Measurements from ENCODE around the gene KCNJ16.

The KCNJ16 gene

DNA sequence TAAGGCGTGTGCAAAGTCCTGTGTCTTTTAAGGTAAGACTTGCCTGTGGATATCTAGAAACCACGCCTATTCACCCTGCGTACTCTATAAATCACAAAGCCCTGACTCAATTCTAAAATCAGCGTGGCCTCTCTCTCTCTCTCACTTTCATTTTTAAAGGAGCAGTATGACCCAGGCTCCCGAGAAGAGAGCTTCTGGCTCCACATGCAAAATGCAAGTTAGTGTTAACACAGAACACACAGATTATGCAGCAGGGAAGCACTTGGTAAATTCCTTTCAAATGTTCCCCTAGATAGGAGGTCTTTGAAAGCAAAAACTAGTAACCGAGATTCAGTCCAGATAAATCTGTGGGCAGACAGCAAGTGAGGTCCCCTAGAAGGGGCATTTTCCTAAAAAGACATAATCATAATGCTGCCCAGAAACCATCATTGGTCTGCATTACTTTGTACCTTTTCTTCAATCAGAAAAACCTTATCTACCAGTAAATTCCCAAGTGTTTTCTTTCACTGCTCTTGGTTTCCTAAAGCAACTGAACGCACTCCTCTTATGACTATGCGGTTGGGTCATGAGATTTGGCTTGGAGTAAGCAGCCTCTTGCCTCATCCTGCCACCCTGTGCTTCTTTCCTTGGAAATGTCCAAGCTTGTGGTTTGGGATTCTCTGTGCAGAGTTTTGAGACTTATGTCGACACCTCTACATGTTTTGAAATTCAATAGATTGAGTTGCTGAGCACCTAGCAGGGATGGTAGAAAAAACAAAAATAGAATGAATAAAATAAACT lies 62.6 kb downstream of the KCNJ16 start:
- no peak overlapping the region for H3K4me3 ChIP-seq (ENCODE audit: low read length)
- no peaks in the 10 kb centered on the region for H3K27me3 ChIP-seq (ENCODE audit: control insufficient read depth, insufficient read depth, low read length)
- peaks cover 43% of the 10 kb centered on the region for H3K4me1 ChIP-seq (ENCODE audit: control insufficient read depth, insufficient read depth, low read length)
- H3K9ac ChIP-seq (ENCODE audit: low read length), result peak overlapping the region; percentile 46
- H3K9me3 ChIP-seq (ENCODE audit: control insufficient read depth, low read length), result no peaks in the 10 kb centered on the region
- H3K36me3 ChIP-seq (ENCODE audit: control insufficient read depth, insufficient read depth, low read length), result no peaks in the 10 kb centered on the region

DNA sequence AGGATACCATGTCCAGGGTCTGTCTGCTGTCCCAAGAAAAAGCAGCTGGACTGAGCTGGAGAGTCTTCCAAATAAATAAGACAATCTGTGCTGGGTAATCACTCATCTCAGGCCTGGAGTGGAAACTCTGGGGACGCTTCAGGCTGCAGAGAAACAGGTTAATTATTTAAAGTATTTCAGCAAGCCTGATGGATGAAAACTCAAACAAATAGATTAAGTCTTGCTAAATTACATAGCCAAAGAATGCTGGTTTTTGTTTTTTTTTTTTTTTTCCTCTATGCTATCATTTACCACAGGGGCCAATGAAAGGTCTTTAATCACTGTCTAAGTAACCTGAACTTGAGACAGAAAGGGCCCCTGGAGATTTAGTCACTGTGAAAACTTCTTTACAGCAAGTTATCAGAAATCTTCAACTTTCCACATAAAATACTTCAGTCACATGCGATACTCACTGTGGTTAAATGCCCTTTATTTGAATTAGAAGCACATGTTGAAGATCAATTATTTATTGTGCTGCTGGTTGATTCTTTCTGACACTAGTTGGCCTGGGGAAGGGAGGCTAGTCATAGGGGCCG lies 63.4 kb downstream of the KCNJ16 start:
- no peak overlapping the region for H3K4me3 ChIP-seq (ENCODE audit: low read length)
- no peaks in the 10 kb centered on the region for H3K9me3 ChIP-seq (ENCODE audit: control insufficient read depth, low read length)
- H3K9ac ChIP-seq (ENCODE audit: low read length), result peak overlapping the region; percentile 46
- no peaks in the 10 kb centered on the region for H3K36me3 ChIP-seq (ENCODE audit: control insufficient read depth, insufficient read depth, low read length)
- no peaks in the 10 kb centered on the region for H3K27me3 ChIP-seq (ENCODE audit: control insufficient read depth, insufficient read depth, low read length)
- peaks cover 43% of the 10 kb centered on the region for H3K4me1 ChIP-seq (ENCODE audit: control insufficient read depth, insufficient read depth, low read length)

DNA sequence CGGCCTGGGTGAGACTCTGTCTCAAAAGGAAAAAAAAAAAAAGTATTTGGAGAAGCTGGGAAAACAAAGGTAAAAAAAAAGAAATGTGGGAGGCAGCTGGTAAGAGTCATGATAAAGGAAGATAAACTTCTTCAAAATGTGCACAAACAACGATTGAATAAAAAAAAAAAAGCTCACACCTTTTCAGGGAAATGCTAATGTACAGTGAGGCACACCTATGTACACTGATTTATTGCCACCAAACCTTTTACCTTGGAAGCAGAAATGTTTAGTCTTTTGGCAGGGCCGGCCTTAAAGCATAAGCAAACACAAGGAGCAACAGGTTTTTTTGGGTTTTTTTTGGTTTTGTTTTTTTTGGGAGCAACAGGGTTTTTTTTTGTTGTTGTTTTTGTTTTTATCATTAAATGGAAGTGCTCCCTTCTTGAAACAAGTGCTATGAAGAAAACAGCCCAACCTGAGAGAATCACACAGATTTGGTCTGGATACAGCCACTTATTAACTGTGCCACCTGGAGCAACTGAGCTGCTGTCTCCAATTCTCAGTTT lies 64.5 kb downstream of the KCNJ16 start:
- H3K9ac ChIP-seq (ENCODE audit: low read length), result no peak overlapping the region
- H3K36me3 ChIP-seq (ENCODE audit: control insufficient read depth, insufficient read depth, low read length), result no peaks in the 10 kb centered on the region
- H3K4me1 ChIP-seq (ENCODE audit: control insufficient read depth, insufficient read depth, low read length), result peaks cover 43% of the 10 kb centered on the region
- H3K9me3 ChIP-seq (ENCODE audit: control insufficient read depth, low read length), result no peaks in the 10 kb centered on the region
- H3K4me3 ChIP-seq (ENCODE audit: low read length), result no peak overlapping the region
- H3K27me3 ChIP-seq (ENCODE audit: control insufficient read depth, insufficient read depth, low read length), result no peaks in the 10 kb centered on the region

DNA sequence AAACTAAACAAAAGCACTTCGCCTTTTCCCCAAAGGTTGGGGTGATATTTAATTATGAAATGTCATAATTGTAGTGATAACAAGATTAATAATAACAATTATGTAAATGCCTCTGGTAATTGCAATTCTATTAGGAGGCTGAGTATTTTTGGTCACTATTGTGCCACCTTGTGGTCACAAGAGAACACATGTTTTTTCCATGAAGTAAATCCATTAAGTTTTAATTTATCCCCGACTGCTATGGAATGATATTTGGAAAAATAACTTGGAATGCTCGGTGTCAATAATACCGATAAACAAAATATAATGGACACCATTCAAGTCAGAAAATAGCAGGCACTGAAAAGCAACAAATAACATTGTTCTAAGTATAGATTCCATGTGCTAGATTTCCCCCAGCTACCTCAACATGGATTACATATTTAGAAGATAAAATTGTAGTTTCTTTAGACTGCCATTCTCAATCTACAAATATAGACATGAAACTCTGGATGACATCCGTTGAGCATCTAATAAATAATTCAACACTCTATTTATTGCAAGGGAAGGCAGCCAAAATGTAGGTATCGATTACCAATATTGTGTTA lies 69.3 kb downstream of the KCNJ16 start:
- no peak overlapping the region for H3K4me3 ChIP-seq (ENCODE audit: low read length)
- H3K4me1 ChIP-seq (ENCODE audit: control insufficient read depth, insufficient read depth, low read length), result peaks cover 4% of the 10 kb centered on the region
- H3K36me3 ChIP-seq (ENCODE audit: control insufficient read depth, insufficient read depth, low read length), result no peaks in the 10 kb centered on the region
- no peaks in the 10 kb centered on the region for H3K27me3 ChIP-seq (ENCODE audit: control insufficient read depth, insufficient read depth, low read length)
- H3K9me3 ChIP-seq (ENCODE audit: control insufficient read depth, low read length), result no peaks in the 10 kb centered on the region
- no peak overlapping the region for H3K9ac ChIP-seq (ENCODE audit: low read length)

DNA sequence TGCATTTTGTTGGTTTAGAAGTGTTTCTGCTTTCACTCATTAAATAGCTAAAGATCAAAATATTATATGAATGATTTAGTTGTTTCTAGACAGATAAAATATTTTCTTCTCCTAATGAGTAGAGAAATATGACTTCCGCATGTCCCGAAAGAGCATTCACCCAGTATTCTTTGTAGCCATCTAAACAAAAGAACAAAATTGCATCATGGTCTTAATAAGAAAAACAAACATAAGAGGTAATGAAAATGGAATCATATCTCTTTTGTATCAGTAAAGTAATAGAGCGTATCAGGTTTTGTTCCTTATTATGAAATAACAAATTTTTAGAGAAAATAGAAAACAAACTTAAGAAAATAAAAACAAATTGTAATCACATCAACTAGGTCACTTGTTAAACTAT lies 78.2 kb downstream of the KCNJ16 start:
- Histone ChIP-seq H3K36me3 (ENCODE audit: control insufficient read depth, insufficient read depth, low read length) (no peaks in the 10 kb centered on the region), H3K27me3 (ENCODE audit: control insufficient read depth, insufficient read depth, low read length) (no peaks in the 10 kb centered on the region), H3K4me3 (ENCODE audit: low read length) (no peak overlapping the region), H3K9ac (ENCODE audit: low read length) (no peak overlapping the region), H3K4me1 (ENCODE audit: control insufficient read depth, insufficient read depth, low read length) (no peaks in the 10 kb centered on the region), H3K9me3 (ENCODE audit: control insufficient read depth, low read length) (no peaks in the 10 kb centered on the region)

DNA sequence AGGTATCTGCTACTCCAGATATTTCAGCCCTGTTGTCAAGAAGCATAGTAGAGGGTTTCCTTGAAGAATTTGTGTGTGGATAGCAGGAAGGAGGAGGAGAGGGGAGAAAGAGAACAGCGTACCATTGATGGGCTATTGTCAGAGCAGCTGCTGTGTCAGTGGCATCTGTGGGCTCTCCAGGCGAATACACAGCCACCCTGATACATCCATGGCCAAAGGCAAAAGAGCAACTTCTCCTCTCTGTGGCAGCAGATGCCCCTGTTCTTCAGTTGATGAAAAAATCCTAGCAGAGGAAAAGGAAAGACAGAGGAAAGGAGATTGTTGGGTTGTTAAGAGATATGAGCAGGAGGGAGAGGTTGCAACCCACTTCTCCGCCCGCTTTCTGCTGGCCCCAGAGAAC lies 82.1 kb downstream of the KCNJ16 start:
- H3K4me1 ChIP-seq (ENCODE audit: control insufficient read depth, insufficient read depth, low read length), result no peaks in the 10 kb centered on the region
- no peaks in the 10 kb centered on the region for H3K36me3 ChIP-seq (ENCODE audit: control insufficient read depth, insufficient read depth, low read length)
- H3K4me3 ChIP-seq (ENCODE audit: low read length), result no peak overlapping the region
- H3K9ac ChIP-seq (ENCODE audit: low read length), result no peak overlapping the region
- H3K27me3 ChIP-seq (ENCODE audit: control insufficient read depth, insufficient read depth, low read length), result peaks cover 6% of the 10 kb centered on the region
- H3K9me3 ChIP-seq (ENCODE audit: control insufficient read depth, low read length), result no peaks in the 10 kb centered on the region

DNA sequence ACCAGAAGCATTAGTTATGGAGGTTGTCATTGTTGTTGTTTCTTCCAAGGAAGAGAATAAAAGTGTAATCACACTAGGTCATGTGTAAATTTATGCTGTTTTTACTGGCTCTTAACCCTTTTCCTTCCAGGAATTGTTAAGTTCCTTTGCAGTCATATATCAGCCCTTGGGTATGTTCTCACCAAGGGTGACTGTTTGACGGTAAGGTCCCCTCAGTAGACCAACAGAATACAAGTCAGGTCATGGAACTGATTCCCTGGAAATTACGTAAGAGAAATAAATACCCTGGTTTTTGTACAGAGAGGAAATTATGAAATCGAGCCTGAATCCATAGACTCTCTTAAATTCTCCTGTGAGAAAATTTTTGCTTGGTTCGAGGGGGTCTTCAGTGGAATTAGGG lies 83.2 kb downstream of the KCNJ16 start:
- no peaks in the 10 kb centered on the region for H3K9me3 ChIP-seq (ENCODE audit: control insufficient read depth, low read length)
- H3K9ac ChIP-seq (ENCODE audit: low read length), result no peak overlapping the region
- H3K4me1 ChIP-seq (ENCODE audit: control insufficient read depth, insufficient read depth, low read length), result no peaks in the 10 kb centered on the region
- H3K4me3 ChIP-seq (ENCODE audit: low read length), result no peak overlapping the region
- no peaks in the 10 kb centered on the region for H3K36me3 ChIP-seq (ENCODE audit: control insufficient read depth, insufficient read depth, low read length)
- peaks cover 6% of the 10 kb centered on the region for H3K27me3 ChIP-seq (ENCODE audit: control insufficient read depth, insufficient read depth, low read length)

DNA sequence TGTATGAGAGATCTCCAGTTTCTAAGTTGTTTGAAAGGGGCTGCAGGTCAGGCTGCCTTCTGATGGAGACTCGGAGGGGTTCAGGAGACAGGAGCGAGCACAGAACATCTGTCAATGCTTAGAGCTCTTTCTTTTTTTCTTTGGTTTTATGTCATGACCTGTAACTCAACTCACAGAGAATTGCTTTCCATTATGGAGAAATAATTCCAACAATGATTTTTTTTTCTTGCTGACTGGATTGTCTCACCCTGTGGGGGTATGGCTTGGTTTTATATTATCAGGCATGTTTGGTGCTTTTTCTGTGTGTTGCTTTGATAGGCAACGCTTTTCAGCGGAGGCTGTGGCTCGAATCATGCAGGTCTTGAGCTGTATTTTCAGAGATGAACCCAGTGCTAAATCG lies 83.6 kb downstream of the KCNJ16 start:
- Histone ChIP-seq H3K36me3 (ENCODE audit: control insufficient read depth, insufficient read depth, low read length) (no peaks in the 10 kb centered on the region), H3K4me3 (ENCODE audit: low read length) (no peak overlapping the region), H3K9me3 (ENCODE audit: control insufficient read depth, low read length) (no peaks in the 10 kb centered on the region), H3K27me3 (ENCODE audit: control insufficient read depth, insufficient read depth, low read length) (peaks cover 6% of the 10 kb centered on the region), H3K4me1 (ENCODE audit: control insufficient read depth, insufficient read depth, low read length) (no peaks in the 10 kb centered on the region), H3K9ac (ENCODE audit: low read length) (no peak overlapping the region)

DNA sequence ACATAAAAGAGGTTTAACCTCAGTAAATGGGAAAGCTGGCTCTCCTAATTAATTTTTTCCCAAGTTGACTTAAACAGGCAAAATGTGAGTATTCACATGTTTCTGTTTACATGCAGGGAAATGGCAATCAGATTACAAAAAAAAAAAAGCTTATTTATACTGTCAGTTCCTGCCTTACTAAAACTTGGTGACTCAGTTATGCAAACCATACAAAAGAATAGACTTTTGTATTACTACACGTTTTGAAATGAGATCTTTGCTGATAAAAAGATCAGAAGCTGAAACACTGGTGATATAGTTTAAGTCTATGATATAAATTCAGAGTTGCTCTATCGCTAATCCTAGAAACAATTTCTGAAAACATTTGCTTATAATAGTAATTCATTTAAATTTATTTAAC lies 85.0 kb downstream of the KCNJ16 start:
- Histone ChIP-seq H3K4me3 (ENCODE audit: low read length) (no peak overlapping the region), H3K27me3 (ENCODE audit: control insufficient read depth, insufficient read depth, low read length) (peaks cover 6% of the 10 kb centered on the region), H3K4me1 (ENCODE audit: control insufficient read depth, insufficient read depth, low read length) (no peaks in the 10 kb centered on the region), H3K9me3 (ENCODE audit: control insufficient read depth, low read length) (no peaks in the 10 kb centered on the region), H3K36me3 (ENCODE audit: control insufficient read depth, insufficient read depth, low read length) (no peaks in the 10 kb centered on the region), H3K9ac (ENCODE audit: low read length) (no peak overlapping the region)

DNA sequence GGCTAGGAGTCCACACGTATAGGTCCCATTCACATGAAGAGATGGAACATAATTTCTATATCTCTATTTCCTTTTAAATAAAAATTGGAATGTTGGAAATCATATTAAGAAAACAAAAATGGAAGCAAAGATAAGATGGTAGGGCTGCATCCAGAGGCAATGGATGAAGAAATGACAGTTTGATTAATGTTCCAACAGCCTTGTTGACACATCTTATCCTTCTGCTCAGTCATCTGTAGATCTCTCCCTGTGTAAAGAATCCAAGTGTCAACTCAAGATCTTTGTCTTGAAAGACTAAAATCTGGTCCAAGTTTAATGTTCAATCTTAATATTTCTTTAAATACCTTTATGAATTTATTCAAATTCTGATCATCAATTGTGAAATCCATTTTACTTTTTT lies 86.5 kb downstream of the KCNJ16 start:
- Histone ChIP-seq H3K27me3 (ENCODE audit: control insufficient read depth, insufficient read depth, low read length) (peaks cover 6% of the 10 kb centered on the region), H3K9me3 (ENCODE audit: control insufficient read depth, low read length) (no peaks in the 10 kb centered on the region), H3K4me3 (ENCODE audit: low read length) (no peak overlapping the region), H3K4me1 (ENCODE audit: control insufficient read depth, insufficient read depth, low read length) (no peaks in the 10 kb centered on the region), H3K36me3 (ENCODE audit: control insufficient read depth, insufficient read depth, low read length) (no peaks in the 10 kb centered on the region), H3K9ac (ENCODE audit: low read length) (no peak overlapping the region)

DNA sequence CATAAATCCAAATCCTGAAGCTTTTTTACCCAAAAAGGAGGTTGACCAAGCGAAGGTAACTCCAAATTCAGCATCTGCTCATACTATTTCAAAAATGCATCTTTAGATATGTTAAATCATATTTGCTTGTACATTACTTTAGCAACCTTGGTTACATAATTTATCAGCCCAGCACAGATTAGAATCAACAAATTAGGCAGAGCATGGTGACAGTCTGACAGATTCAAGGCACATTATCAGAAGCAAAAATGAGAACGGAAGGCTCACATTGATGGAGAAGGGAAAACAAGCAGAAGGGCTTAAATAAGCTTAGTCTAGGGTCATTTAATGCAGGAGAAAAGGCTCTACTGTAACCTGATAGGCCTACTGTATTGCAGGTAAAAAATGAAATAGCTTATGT lies 90.4 kb downstream of the KCNJ16 start:
- H3K9ac ChIP-seq (ENCODE audit: low read length), result no peak overlapping the region
- H3K4me1 ChIP-seq (ENCODE audit: control insufficient read depth, insufficient read depth, low read length), result peaks cover 9% of the 10 kb centered on the region
- H3K9me3 ChIP-seq (ENCODE audit: control insufficient read depth, low read length), result no peaks in the 10 kb centered on the region

DNA sequence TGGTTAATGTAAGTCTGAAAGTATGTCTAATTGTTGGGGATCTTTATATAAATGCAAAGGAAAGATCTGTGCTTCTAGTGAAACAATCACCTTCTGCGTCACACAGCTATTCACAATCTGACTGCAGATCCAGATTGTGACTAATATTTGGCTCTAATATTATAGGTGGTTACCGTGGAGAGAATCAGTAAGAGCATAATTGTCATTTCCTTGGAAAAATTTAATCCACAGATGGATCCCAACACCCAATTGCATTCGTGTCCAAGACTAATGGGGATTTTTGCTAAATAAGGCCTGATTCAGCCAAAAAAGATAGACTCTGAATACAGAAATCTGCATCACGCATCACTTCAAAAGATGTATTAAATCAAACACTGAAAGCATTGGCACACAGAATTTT lies 91.6 kb downstream of the KCNJ16 start:
- Histone ChIP-seq H3K4me3 (ENCODE audit: low read length) (no peak overlapping the region), H3K9ac (ENCODE audit: low read length) (no peak overlapping the region), H3K36me3 (ENCODE audit: control insufficient read depth, insufficient read depth, low read length) (no peaks in the 10 kb centered on the region), H3K9me3 (ENCODE audit: control insufficient read depth, low read length) (no peaks in the 10 kb centered on the region), H3K27me3 (ENCODE audit: control insufficient read depth, insufficient read depth, low read length) (peaks cover 17% of the 10 kb centered on the region), H3K4me1 (ENCODE audit: control insufficient read depth, insufficient read depth, low read length) (peaks cover 9% of the 10 kb centered on the region)

More for the DNA sequence above, 90.4 kb downstream of the KCNJ16 start:
- Histone ChIP-seq H3K36me3 (ENCODE audit: control insufficient read depth, insufficient read depth, low read length) (no peaks in the 10 kb centered on the region), H3K27me3 (ENCODE audit: control insufficient read depth, insufficient read depth, low read length) (peaks cover 9% of the 10 kb centered on the region), H3K4me3 (ENCODE audit: low read length) (no peak overlapping the region)

All from mucosa of stomach (tissue), 1 donor.